AG08396 (cell line): ENCODE measurements around the gene GCG.

Source experiments
- DNase-seq: peaks from one replicate; pipeline ENCODE4 v3.0.0; 2012; ENCODE audit warnings: low spot score, mixed read lengths

GCG gene

DNA sequence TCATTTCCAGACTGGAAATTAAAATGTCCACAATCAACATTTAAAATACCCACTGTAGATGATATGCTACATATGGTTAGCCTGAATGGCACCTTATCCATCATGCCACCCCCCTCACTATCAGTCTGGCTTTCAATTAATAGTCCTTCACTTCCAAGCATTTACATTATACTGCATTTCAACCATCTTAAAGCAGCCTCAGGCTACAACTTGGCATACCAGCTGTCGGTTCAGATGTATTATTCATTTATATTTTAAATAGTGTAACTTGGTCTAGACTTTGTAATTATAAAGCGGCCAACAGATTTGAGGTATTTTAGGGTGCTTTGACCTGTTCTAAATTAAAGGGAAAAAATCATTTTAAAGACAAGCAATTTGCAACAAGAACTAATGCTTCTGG is 2.6 kb downstream of the GCG start:
- DNase-seq: no peak

DNA sequence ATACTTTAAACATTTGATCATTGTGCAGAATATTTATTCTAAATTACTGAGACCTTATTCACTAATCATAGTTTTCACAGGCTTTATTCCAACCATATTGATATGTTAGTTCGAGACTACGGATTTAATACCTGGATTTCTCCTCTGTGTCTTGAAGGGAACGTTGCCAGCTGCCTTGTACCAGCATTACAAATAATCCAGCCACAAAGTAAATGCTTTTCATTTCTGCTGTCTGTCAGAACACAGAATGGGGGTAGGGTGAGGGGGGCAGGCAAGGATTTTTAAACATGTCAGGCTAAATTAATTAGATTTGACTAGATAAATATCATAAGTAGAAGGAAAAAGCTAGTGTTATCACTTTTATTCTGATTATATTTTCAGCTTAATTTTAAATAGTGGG is 3.1 kb downstream of the GCG start:
- DNase-seq: no peak

DNA sequence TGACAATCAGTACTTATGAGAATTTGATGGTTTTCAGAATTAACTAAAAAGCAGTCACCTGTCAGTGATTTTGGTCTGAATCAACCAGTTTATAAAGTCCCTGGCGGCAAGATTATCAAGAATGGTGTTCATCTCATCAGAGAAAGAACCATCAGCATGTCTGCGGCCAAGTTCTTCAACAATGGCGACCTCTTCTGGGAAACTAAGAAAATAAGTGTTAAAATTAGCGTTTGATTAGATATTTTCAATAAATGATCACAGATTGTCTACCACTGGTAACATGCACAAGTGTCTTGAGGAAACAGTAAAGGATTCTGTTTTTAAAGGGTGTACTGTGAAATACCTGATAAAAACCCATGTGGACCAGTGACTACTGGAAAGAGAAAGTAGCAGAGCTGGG is 8.1 kb downstream of the GCG start:
- DNase-seq: no peak

DNA sequence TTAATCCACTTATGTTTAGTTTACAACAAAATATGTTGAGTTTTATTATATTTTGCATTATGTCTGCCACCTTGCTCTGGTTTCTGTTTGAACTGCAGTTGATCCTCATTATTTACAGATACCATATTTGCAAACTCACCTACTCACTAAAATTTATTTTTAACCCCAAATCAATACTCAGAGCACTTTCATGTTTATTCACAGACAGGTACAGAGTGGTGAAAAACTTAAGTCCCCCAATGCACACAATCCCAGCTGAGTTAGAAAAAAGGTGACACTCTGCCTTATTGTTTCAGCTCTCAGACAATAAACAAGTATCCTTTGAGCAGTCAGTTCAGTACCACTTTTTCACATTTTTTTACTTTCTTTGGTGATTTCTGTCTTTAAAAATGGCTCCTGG is 13.7 kb downstream of the GCG start:
- DNase-seq: no peak

DNA sequence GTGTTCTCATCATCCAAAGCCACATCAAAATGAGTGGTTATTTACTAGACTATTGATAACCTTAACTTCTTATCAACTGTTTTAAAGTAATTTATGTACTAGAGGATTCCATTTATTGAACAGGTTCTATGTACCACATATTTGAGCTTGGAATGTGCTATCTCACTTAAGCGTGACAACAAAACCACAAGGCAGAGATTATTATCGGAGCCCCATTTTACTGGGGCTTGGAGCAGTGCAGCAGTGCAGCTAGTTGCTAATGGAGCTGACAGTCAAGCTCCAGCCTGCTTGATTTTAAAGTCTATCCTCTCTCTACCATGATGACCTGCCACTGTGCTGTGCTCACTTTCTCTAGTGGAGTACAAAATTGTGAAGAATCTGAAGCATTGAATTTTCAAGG is 24.6 kb downstream of the GCG start:
- no peak for DNase-seq

DNA sequence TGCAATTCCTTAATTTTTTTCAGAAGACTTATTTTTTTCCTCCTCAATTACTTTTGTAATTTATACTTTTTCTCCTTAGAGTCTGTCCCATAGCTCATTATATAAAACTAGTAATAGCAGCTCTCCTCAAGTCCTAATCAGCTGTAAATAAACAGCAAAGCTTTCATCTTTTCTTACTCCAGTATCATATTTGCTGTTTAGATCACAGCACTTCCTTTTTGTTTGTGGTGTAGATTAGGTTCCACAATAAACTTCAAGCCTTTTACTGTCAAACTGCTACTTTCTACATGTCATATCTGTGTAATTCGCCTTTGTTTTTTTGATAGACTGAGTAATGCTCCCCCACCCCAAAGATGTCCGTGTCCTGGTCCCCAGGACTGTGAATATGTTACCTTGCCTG is 25.5 kb downstream of the GCG start:
- DNase-seq: no peak

DNA sequence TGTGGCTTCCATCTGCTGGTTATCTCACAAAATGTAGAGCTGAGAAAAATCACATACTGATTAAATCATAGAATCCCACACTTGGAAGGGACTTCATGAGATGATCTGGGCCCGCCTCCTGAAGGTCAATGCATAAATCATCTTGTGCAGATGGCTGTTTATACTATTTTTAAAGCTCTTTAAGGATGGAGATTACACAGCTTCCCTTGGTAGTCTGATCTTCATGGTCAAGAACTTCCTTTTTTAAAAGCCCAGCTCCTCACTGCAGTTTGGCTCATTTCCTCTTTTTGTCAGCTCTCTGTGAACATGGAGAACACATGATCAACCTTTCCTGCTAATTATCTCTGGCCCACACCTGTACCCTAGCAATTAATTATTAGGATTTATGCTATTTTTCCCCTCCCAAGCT is 25.9 kb downstream of the GCG start:
- no peak for DNase-seq

DNA sequence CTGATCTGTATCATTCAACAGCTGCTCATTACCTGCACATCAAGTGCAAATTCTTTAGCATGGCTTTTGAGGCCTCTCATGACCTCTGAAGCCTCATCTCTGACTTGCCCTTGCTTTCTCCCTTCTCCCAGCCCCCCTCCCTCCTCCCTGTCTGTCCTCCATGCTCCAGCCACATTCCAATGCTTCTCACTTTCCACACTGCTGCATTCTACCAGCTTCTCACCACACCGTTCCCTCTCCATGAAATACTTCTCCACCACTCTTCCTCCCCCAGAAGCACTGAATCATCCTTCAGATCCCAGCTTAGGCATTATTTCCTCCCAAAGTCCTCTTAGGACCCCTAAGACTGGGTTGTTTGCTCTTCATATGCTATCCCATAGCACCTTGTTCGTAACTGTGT is 26.9 kb downstream of the GCG start:
- DNase-seq: no peak

DNA sequence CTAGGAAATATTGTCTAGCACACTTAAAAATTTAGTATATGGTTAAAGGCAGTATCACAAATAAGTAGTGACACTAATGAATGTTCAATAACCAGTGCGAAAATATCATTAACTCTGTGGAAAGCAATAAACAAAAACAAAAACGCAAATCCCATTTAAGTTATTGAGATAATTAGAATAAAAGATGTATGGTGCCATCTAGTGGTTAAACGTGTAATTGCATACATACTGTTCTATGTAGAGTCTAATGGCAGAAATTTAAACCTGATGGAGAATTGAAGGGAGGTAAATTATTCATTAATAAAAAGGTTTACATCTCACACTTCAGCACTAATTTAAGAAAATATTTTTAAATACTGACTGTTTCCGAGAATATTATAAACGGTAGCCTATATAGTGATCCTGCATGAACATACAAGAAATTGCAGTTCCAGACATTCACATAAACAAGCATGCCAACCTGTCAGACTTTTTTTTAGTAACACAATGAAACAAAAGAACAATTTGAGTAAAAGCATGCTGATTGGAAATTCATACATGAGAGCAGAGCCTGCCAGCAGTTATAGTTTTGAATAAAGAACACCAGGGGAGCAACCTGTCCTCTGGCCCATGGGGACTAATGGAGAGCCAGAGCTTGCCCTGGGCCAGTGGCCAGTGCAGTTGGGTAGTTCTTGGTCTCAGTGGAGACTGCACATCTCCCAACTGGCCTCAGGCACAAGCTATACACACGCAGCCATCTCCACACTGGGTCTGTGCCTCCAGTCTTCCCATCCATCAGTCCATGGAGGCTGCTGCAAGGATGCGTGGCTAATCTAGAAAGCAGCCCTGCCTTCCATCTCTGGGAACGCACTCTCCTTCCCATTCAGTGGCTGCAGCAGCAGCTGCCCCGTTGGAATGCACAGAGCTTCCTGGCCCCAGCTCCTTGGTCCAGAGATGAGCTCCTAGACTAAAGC is 28.0 kb downstream of the GCG start:
- DNase-seq: no peak

DNA sequence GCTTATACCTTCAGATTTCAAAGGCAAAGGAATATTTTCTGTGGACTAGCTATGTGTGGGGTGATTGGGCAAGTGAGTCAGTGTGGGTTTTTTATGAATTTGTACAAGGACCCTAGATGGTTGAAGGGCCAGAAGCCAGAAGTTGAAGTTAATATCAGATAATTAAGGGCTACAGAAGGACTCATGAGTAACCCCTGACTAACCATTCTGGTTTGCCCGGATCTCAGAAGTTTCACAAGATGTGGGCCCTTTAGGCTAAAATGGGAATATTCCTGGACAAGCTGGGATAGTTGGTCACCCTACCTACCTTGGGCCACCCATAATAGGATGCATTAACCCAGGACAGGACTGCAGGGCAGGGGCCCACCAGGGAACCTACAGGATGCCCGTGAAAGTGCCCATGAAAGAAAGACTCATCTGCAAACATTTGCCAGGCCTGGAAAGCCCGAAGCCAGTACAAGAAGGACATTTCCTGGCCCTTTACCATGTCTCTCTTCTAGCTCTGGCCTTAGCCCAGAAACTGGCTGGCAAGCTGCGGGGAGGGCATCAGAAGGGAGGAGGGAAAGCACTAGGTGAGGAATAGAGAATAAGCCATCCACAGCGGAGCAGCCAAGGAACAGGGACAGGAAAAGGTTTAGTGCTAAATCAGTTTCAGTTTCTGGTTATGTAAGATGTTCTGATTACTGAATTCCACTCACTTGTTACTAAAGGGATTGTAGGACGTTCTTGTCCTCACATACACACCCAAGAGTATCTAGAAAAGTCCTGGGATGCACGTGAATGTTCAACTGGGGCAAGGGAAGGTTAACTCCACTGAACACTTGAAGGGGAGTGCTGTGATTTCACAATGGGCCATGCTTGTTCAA is 33.6 kb downstream of the GCG start:
- peak; percentile 23 for DNase-seq

DNA sequence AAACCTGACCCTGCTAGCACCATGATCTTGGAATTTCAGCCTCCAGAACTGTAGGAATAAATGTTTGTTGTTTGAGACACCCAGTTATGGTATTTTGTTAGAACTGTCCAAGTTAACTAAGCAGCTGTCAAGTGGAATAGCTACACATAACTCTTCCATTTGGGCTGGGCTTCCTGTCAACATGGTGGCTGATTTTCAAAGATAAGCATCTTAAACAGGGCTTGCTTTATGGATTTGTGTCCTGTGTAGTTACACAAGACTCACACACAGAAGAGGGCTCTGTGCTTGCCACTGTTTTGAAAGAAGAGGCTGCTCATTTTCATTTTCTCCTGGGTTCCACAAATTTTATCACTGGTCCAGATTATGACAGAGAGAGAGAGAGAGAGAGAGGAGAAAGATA is 35.7 kb downstream of the GCG start:
- no peak for DNase-seq

DNA sequence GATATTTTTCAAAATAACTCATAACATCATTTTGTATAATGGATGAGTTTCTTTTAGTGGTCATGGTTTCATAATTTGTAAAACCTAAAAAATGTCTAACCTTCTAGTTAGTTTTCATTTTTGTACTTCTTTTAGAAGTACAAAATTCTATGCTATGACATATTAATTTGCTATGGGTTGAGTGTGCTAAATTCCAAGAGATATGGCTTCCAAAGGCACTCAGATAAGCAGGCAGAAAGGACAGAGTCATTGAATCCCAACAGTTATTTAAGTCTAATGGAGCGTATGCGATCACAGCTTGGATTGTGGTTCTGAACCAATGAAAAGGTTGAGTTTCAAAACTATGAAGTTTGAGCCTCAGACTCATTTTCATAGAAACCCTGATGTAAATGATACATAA is 37.0 kb downstream of the GCG start:
- no peak for DNase-seq

DNA sequence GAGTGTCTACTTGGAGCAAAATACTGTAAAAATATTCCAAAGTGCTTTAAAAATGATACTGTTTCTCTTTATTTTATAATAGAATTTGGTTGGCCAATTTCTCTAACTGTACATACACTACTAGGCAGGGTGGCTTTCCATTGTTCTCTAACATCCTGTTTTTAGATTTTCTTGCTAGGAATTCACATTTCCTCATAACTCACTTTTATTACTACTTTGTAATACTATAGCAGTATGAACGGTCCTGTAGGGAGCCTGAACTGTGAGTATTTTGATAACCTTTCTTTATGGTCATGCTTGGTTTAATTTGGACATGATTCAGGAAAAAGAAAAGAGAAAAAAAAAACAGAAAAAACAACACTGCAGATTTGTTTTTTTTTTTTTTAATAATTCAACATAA is 37.8 kb downstream of the GCG start:
- no peak for DNase-seq

DNA sequence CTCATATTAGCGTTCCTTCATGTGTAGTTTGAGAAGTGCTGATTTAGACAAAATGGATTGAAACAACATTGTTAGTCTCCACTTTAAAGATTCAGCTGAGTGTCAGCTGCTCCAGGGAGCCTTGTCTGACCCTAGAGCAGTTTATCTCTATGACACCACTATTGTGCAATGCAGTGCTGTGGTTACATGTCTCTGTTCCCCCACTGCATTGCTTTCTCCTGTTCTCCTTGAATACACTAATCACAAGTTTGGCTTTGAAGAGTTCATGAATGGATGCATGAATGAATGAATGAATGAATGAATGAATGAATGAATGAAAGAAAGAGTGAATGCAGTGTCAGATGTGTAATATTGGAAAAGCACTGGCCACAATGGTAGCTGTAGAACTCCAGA is 38.3 kb downstream of the GCG start:
- DNase-seq: peak; percentile 39

DNA sequence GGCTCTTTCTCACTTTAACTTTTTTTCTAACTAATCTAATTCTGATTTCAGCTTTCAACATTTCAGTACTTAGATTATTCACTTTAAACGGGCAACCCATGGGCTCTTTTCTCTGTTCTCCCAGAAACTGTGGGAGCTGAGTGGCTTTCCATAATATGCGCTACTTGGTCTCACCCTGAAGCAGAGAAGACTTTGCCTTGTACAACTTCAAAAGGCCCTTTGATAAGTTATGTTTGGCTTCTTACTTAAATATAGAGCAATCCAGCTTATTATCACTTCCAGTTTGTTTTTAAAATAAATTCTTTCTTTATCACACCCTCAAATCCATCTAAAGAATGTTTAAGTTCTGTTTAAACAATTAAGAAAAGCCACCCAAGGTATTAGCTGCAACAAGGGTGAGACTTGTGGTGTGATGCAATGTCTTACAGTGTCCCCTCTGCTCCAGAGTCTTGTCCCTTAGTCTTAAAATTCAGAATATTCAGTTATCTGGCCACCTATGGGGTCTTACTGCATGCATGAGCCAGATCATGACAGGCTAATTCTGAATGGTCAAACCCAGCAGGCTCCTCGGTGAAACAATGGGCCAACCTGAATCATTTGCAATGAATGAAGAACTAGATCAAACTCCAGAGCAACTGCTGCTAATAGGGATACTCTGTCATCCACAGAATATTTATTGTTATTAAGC is 38.8 kb downstream of the GCG start:
- no peak for DNase-seq

DNA sequence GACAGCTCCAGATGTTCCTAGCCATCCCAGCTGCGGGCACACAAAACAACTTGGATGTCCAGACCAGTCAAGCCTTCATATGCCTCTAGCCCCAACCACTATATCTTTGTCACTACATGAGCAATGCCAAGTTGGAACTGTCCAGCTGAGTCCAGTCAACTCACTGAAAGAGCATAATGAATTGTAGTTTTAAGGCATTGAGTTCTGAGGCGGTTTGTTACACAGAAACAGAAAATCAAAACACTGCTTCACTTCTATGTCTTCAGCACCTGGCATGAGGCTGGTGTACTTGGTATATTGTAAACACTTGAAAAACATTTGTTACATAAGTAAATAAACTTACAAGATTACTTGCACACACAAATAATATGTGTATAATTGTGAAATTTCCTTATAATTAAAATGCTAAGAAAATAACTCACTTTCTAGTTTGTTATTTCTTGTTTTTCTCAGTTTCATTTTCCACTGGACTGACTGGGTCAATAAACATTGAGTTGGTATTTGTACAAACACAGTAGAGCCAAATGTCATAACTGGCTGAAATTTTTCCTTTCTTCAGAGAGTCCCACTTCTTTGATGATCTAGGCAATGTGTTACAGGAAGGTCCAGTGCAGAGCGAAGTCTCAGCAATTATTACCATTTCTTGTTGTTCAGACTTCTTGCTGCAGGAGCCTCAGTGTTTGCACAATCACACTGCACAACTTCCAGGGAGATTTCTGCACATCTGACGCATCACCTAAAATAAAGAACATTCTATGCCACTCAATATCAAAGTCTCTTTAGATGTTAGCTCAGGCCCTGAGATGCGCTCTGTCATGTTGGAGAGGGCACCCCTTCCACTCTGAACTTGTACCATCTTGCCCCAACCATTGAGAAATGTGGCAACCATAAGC is 39.8 kb downstream of the GCG start:
- DNase-seq: no peak

DNA sequence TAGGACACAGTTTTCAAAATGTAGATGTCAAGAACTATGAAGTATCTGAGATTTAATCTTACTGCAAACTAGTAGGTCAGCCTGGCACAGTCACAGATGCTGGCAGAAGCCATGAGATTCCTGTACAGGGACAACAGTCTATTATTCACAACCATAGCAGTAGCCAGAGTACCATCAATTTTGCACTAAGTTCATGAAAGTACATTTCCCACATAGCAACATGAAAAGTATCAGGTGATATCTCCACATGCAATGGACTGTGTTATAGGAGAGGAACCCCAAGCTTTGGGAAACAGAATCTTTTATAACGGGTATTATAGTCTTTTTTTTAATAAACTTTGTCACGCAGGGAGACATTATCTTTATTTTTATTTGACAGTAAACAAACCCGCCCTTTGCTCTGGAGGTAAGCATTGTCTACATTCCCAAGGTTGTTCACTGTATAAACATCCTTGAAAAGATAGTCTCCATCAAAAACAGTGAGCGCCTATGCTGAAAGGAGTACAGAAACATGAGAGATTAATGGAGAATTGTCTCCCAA is 44.6 kb downstream of the GCG start:
- no peak for DNase-seq

DNA sequence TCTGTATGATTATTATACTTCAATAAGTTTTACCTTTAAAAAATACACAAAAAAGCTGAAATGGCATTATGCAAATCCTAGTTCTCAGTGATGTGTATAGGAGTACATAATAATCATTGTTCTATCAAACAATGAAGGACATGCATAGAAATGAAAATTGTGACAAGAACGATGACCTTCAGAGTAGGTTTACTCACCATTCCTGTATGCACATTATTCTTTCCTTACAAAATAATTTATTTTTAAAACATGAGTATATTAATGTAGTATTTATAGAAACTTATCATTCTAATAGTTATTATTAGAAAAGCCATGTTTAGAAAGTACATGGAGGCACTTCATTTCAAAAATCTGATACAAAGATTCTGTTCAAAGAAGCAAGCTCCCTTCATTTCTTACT is 45.3 kb downstream of the GCG start:
- DNase-seq: no peak

DNA sequence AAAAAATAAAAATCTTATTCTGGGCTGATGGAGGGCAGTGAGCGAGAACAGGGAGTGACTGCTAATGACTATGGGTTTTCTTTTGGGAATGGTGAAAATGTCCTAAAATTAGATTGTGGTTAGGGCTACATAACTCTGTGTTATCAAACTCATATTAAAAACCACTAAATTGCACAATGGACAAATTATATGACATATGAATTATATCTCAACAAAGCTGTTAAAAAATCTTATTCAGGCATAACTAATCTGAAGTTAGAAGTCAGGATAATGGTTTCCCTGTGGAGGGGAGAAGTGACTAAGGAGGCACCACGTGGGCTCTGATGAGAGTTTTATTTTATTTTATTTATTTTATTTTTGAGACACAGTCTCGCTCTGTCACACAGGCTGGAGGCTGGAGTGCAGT is 45.9 kb downstream of the GCG start:
- no peak for DNase-seq

DNA sequence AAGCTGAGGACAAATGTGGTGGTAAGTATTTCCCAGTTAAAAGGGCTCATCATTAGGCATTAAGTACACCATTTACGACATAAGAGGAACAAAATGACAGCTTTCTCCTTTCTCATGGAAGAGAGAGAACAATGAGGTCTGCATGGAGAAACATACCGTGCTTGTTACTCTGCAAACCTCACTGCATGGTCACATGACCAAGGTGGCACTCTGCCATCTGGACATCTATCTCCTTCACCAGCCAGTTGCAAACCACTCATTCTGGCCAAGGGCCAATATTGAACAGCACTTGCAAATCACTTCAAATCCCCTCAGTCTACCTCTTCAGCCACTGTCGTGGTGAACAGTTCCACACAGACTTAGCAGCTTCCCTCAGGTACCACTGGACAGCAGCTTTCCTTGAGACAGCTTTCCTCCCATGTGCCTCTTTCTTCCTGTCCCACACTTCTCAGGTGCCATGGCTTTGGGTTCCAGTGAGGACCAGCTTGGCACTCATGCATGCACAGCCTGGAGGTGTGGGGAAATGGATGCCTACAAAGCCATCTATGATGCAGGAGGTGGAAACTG is 48.5 kb downstream of the GCG start:
- DNase-seq: no peak

DNA sequence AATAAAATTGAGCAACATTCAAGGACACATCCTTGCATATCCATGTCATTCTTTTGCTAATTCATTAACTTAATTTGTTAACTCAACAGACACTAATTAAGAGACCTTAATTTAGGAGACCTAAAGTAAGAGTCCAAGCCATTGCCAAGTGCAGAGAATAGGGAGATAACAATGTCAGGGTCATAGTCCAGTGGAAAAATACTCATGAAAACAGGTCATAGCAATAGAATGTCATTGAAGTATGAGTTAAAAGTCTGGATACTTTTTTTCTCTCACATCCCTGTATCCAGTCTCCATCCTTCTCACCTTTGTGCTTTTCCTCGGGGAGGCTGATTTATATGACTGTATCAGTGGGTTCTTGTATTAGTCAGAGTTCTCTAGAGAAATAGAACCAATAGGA is 51.5 kb downstream of the GCG start:
- DNase-seq: no peak
